GM13977 (cell line): Measurements from ENCODE around the gene KIAA1671.

Experiments
- DNase-seq: peaks from one replicate; pipeline ENCODE4 v3.0.0; 2012; ENCODE audit warnings: low spot score
- CTCF ChIP-seq: IDR thresholded peaks from 2 replicates; pipeline ENCODE4 v1.5.1; 2012; ENCODE audit warnings: mild to moderate bottlenecking, control low read depth; ENCODE audit not compliant: insufficient read depth; ENCODE audit errors: extremely low read depth, missing control alignments
- in situ Hi-C: fragments of 300-500 bp; cut with MboI; formaldehyde crosslinking; loops from one replicate; pipeline ENCODE4 v1.12.0; 2022; ENCODE audit warnings: low sequenced_read_pairs, low pct_unique_long_range_greater_than_20kb, mixed read lengths, inconsistent platforms; ENCODE audit not compliant: unreplicated experiment

The KIAA1671 gene

GRCh38 chr22:25114369-25115362, 162.2 kb downstream of the KIAA1671 start:
- in situ Hi-C loops = no loop called here
- no peak for DNase-seq

GRCh38 chr22:25119609-25120008, 167.1 kb downstream of the KIAA1671 start:
- no peak for DNase-seq
- TF ChIP-seq CTCF = no peak
- in situ Hi-C loops = no loop called here

More at GRCh38 chr22:25114369-25115362, 162.2 kb downstream of the KIAA1671 start:
- no peak for TF ChIP-seq CTCF

- DNase-seq = no peak
- in situ Hi-C loops = no loop called here
- no peak for TF ChIP-seq CTCF
Observed at GRCh38 chr22:25120093-25120561, 167.6 kb downstream of the KIAA1671 start.

GRCh38 chr22:25120761-25121212, 168.3 kb downstream of the KIAA1671 start:
- no peak for DNase-seq

GRCh38 chr22:25122136-25122764, 169.7 kb downstream of the KIAA1671 start:
- TF ChIP-seq CTCF = no peak
- no peak for DNase-seq
- in situ Hi-C loops = no loop called here

More at GRCh38 chr22:25120761-25121212, 168.3 kb downstream of the KIAA1671 start:
- in situ Hi-C loops = no loop called here
- TF ChIP-seq CTCF = no peak

- in situ Hi-C loops = no loop called here
- no peak for TF ChIP-seq CTCF
- no peak for DNase-seq
Observed at GRCh38 chr22:25123677-25124076, 171.2 kb downstream of the KIAA1671 start.
